HG03521 (cell line): ENCODE results near the gene CHTF18.

Experiments
- ATAC-seq: cut with Tn5 transposase; IDR thresholded peaks from one replicate; pipeline ENCODE4 v1.9.1; 2021; ENCODE audit warnings: mild to moderate bottlenecking, moderate library complexity; ENCODE audit not compliant: unreplicated experiment

The CHTF18 gene

DNA sequence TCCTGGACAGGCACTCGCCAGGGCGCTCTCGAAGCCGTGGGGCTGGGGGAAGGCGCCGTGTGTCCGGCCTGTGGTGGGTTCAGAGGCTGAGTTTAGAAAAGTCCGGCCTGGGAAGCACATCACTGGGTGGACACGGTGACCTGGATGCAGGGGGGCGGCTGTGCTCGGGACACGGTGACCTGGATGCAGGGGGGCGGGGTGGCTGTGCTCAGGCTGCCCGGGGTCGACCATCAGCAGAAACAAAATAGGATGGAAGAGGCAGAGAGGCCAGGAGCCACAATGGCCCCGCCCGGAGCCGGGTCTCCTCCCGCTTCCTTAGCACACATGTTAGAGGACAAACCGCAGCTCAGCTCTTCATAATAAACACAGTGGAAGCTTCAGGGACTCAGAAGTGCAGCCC, 55.4 kb downstream of the CHTF18 start:
- no peak for ATAC-seq

DNA sequence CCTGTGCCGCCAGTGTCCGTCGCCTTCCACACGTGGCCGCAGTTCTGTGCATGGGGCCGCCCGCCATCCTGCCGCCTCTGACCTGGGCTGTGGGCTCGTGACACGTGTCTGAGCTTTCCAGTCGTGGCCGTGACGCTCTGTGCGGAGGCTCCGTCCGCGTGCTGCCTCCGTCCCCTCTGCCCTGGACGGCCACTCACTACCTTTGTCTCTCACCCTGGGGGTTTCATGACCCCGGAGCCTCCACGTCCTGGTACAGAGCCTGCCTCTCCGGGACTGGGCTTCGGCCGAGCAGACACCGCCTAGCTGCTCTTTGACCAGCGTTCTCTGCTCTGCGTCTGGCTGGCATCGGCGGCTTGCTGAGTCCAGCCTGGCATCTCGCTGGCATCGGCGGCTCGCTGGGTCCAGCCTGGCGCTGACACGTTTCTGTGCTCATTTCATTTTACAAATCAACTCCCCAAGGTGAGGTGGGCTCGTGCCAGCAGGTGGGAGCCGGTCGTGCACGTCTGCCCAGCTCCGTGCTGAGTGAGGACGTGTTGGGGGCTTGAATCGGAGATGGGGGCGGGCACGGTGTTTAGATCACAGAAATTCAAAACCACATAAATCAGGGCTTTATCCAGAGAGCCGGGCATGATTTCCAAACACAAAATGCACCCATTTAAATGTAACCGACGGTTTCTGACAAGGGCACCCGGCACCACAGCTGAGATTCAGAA, 56.4 kb downstream of the CHTF18 start:
- no peak for ATAC-seq

DNA sequence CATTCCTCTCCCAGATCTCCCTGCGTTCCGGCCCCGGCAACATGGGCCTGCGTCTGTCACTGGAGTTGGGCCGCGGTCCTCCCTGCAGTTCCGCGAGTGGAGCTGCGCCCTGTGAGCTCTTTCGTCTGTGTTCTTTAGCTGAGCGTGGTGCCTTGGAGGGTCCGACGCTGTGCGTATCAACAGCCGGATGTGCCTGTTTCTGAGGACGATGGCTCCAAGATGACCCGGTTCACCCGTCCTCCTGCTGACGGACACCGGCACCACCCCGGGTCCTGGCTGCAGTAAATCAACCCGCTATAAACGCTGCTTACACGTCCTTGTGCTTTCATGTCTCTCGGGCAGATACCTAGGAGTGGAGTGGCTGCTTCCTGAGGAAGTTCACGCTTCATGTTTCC, 56.9 kb downstream of the CHTF18 start:
- ATAC-seq: no peak

DNA sequence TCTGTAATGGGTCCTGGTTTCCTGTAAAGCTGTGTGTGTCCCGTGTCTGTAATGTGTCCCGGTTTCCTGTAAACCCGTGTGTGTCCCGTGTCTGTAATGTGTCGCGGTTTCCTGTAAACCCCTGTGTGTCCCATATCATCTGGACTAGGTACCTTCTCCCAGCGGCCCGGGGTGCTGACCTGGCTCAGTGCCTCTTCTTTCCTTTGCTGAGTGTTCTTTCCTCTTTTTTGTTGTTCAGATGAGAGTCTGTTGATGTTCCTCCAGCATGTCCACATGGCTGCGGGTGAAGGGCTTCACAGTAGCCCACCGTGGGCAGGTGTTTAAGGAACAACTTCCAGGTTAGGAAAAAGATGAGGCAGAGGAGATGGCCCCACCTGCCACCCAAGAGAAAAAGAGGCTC, 58.7 kb downstream of the CHTF18 start:
- no peak for ATAC-seq
